ENCODE measurements around the gene SH3GLB1. TPM values are rescaled to one million over a fixed set of nuclear protein-coding genes. Genes with fewer than 3 reads are reported as not detected.

The SH3GLB1 gene
- total and polyA plus RNA-seq, 2 donors (not counting 1 experiment from before 2014, with no cell fraction given), result 41.5 to 80.2 TPM

- Histone ChIP-seq H3K79me2 (ENCODE audit: control insufficient read depth, insufficient read depth, low read length) (no peaks in the 10 kb centered on the region), H3K9me3 (ENCODE audit: control insufficient read depth, insufficient read depth, low read depth, low read length) (no peaks in the 10 kb centered on the region), H3K27ac (ENCODE audit: insufficient read depth, low read length) (no peak overlapping the region), H3K9ac (ENCODE audit: insufficient read depth, low read length) (no peak overlapping the region), H3K4me3 (replicated peaks in 1 of 4; ENCODE audit: control extremely low read depth in 1 of 4, insufficient read depth in 1 of 4, low read depth in 3 of 4, low read length in 4 of 4) (no peak overlapping the region), H3K4me1 (ENCODE audit: control insufficient read depth, extremely low read depth, insufficient read depth, low read length) (no peaks in the 10 kb centered on the region), H3K4me2 (ENCODE audit: extremely low read depth, insufficient read depth, low read length) (no peak overlapping the region), H4K20me1 (ENCODE audit: control insufficient read depth, extremely low read depth, insufficient read depth, low read length) (no peaks in the 10 kb centered on the region), H2AFZ (ENCODE audit: low read length) (no peak overlapping the region), H3K27me3 (ENCODE audit: control insufficient read depth, insufficient read depth, low read length) (no peaks in the 10 kb centered on the region), H3K36me3 (ENCODE audit: control insufficient read depth, insufficient read depth, low read length) (no peaks in the 10 kb centered on the region)
- TF ChIP-seq CTCF (conservative IDR thresholded peaks at IDR 0.05 in 1 of 2, IDR thresholded peaks at IDR 0.05 in 1 of 2; ENCODE audit: low read depth in 1 of 2, low read length in 2 of 2) (no peak), EZH2 (IDR thresholded peaks at IDR 0.05; ENCODE audit: low read length, missing control alignments) (no peak)
- peak; percentile 12 to 49 for DNase-seq (ENCODE audit: low read depth in 2 of 2)
Observed at GRCh38 chr1:86687595-86687994, 16.8 kb upstream of the SH3GLB1 start.

- Histone ChIP-seq H3K27me3 (ENCODE audit: control insufficient read depth, insufficient read depth, low read length) (no peaks in the 10 kb centered on the region), H4K20me1 (ENCODE audit: control insufficient read depth, extremely low read depth, insufficient read depth, low read length) (no peaks in the 10 kb centered on the region), H3K27ac (ENCODE audit: insufficient read depth, low read length) (no peak overlapping the region), H3K4me3 (replicated peaks in 1 of 4; ENCODE audit: control extremely low read depth in 1 of 4, insufficient read depth in 1 of 4, low read depth in 3 of 4, low read length in 4 of 4) (no peak overlapping the region), H3K9ac (ENCODE audit: insufficient read depth, low read length) (no peak overlapping the region), H3K79me2 (ENCODE audit: control insufficient read depth, insufficient read depth, low read length) (no peaks in the 10 kb centered on the region), H3K9me3 (ENCODE audit: control insufficient read depth, insufficient read depth, low read depth, low read length) (no peaks in the 10 kb centered on the region), H3K4me1 (ENCODE audit: control insufficient read depth, extremely low read depth, insufficient read depth, low read length) (no peaks in the 10 kb centered on the region), H3K4me2 (ENCODE audit: extremely low read depth, insufficient read depth, low read length) (no peak overlapping the region), H3K36me3 (ENCODE audit: control insufficient read depth, insufficient read depth, low read length) (no peaks in the 10 kb centered on the region), H2AFZ (ENCODE audit: low read length) (no peak overlapping the region)
- no peak for DNase-seq (ENCODE audit: low read depth in 2 of 2)
- TF ChIP-seq EZH2 (IDR thresholded peaks at IDR 0.05; ENCODE audit: low read length, missing control alignments) (no peak), CTCF (conservative IDR thresholded peaks at IDR 0.05 in 1 of 2, IDR thresholded peaks at IDR 0.05 in 1 of 2; ENCODE audit: low read depth in 1 of 2, low read length in 2 of 2) (no peak)
Observed at GRCh38 chr1:86692641-86693040, 11.7 kb upstream of the SH3GLB1 start.

GRCh38 chr1:86695400-86695799 is 9.0 kb upstream of the SH3GLB1 start:
- Histone ChIP-seq H3K27me3 (ENCODE audit: control insufficient read depth, insufficient read depth, low read length) (no peaks in the 10 kb centered on the region), H3K9ac (ENCODE audit: insufficient read depth, low read length) (no peak overlapping the region), H3K4me1 (ENCODE audit: control insufficient read depth, extremely low read depth, insufficient read depth, low read length) (no peaks in the 10 kb centered on the region), H3K4me2 (ENCODE audit: extremely low read depth, insufficient read depth, low read length) (no peak overlapping the region), H3K79me2 (ENCODE audit: control insufficient read depth, insufficient read depth, low read length) (no peaks in the 10 kb centered on the region), H3K9me3 (ENCODE audit: control insufficient read depth, insufficient read depth, low read depth, low read length) (no peaks in the 10 kb centered on the region), H3K27ac (ENCODE audit: insufficient read depth, low read length) (no peak overlapping the region), H4K20me1 (ENCODE audit: control insufficient read depth, extremely low read depth, insufficient read depth, low read length) (no peaks in the 10 kb centered on the region), H3K4me3 (replicated peaks in 1 of 4; ENCODE audit: control extremely low read depth in 1 of 4, insufficient read depth in 1 of 4, low read depth in 3 of 4, low read length in 4 of 4) (no peak overlapping the region), H3K36me3 (ENCODE audit: control insufficient read depth, insufficient read depth, low read length) (no peaks in the 10 kb centered on the region), H2AFZ (ENCODE audit: low read length) (no peak overlapping the region)
- TF ChIP-seq CTCF (conservative IDR thresholded peaks at IDR 0.05 in 1 of 2, IDR thresholded peaks at IDR 0.05 in 1 of 2; ENCODE audit: low read depth in 1 of 2, low read length in 2 of 2) (no peak), EZH2 (IDR thresholded peaks at IDR 0.05; ENCODE audit: low read length, missing control alignments) (no peak)
- peak in 1 of 2 donors; percentile 43 for DNase-seq (ENCODE audit: low read depth in 2 of 2)
